ENCODE measurements around the gene FASTK.
"Not testable (repeated sequence)": the region's sequence is repeated elsewhere in the genome, so short reads cannot be mapped to it uniquely, and the experiment has no call there.

FASTK gene

GRCh38 chr7:151053751-151054150 lies 26.9 kb downstream of the FASTK start:
- in situ Hi-C loops (cut with MboI; ENCODE audit: low sequenced_read_pairs), result no loop called here

- in situ Hi-C loops (cut with MboI; ENCODE audit: low sequenced_read_pairs), result no loop called here
These were observed 27.5 kb downstream of the FASTK start for GRCh38 chr7:151053096-151053495.

- in situ Hi-C loops (cut with MboI; ENCODE audit: low sequenced_read_pairs), result no loop called here
These were observed 29.5 kb downstream of the FASTK start for GRCh38 chr7:151051108-151051507.

DNA sequence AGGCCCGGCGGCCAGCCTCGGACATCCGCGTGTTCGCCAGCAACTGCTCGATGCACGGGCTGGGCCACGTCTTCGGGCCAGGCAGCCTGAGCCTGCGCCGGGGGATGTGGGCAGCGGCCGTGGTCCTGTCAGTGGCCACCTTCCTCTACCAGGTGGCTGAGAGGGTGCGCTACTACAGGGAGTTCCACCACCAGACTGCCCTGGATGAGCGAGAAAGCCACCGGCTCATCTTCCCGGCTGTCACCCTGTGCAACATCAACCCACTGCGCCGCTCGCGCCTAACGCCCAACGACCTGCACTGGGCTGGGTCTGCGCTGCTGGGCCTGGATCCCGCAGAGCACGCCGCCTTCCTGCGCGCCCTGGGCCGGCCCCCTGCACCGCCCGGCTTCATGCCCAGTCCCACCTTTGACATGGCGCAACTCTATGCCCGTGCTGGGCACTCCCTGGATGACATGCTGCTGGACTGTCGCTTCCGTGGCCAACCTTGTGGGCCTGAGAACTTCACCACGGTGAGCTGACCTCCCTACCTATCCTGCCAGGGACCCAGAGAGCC lies 31.6 kb downstream of the FASTK start:
- in situ Hi-C loops (cut with MboI; ENCODE audit: low sequenced_read_pairs), result no loop called here

- in situ Hi-C loops (cut with MboI; ENCODE audit: low sequenced_read_pairs), result no loop called here
These were observed 32.4 kb downstream of the FASTK start, which contains the start of gene ASIC3 for GRCh38 chr7:151047976-151048815. Gene ASIC3, plus strand, starts transcription at chr7:151048531. Its CDS starts 355 bp downstream, at chr7:151048886.

DNA sequence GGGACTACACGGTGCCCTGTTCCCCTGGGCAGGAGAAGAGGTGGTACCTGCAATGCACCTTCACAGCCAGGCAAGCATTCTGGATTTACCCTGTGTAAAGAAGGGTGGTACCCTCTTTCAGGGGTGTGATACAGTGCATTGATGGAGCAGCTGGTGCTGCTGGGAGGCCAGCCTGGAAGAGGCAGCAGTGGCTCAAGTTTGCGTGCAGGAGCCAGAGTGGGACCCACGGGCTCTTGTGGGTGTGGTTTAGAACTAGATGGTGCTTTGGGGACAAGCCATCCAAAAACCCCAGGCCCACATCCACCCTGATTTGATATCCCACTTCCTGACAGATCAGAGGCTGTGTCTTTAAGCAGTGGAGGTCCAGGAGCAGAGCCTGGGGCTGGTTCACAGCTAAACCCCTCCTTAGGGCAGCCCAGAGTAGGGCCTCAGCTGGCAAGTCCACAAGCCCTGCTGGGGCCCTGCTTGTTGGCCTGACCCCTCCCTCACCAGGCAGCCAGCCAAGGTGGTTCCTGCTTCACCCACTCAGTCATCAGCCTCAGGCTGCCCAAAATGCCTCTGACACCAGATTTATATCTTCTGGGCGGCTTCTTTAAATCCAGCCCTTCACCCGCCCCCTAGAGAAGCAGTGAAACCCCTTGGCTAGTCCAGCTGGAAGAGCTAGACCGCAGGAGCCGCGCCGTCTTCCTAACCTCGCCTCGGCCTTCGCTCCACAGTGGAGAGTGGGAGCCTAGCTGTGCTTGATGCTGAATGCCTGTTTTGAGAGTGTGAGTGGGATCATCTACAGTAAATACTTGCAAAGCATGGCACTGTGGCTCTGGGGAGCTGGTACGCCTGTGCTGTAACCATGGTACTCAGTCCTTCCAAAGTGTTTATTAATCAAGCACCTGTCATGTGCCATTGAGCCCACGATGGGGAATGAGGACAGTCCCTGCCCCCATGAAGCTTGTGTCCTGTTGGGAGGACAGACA lies 33.7 kb downstream of the FASTK start:
- in situ Hi-C loops (cut with MboI; ENCODE audit: low sequenced_read_pairs), result no loop called here

DNA sequence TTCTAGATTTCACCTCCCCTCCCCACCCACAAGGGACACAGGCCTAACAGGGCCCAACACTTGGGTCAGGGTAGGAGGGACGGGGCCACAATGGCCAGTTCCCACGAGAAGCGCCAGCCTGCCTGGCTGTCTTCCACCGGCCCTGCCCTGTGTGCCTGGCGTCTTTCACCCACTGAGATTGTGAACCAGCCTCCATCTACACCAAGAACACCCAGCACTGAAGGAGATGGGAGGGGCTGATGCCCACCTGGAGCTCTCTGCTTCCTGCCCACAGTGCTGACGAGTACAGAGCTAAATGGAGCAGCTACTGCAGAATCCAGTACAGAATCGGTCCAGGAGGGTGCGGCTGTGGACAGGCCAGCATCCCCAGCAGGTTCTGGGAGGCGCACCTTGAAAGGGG lies 34.6 kb downstream of the FASTK start:
- in situ Hi-C loops (cut with MboI; ENCODE audit: low sequenced_read_pairs), result no loop called here

- in situ Hi-C loops (cut with MboI; ENCODE audit: low sequenced_read_pairs), result no loop called here
These were observed 35.3 kb downstream of the FASTK start for GRCh38 chr7:151045262-151045661.

DNA sequence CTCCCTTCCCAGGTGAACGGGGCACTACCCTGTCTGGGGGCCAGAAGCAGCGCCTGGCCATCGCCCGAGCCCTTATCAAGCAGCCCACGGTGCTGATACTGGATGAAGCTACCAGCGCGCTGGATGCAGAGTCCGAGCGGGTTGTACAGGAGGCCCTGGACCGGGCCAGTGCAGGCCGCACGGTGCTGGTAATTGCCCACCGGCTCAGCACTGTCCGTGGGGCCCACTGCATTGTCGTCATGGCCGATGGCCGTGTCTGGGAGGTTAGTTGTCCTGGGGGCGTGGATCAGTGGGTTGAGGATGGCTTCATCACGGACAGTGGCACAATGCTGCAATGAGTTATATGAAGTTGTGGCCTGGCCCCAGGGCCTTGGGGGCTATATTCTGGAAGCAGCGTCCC lies 36.6 kb downstream of the FASTK start:
- in situ Hi-C loops (cut with MboI; ENCODE audit: low sequenced_read_pairs), result no loop called here

DNA sequence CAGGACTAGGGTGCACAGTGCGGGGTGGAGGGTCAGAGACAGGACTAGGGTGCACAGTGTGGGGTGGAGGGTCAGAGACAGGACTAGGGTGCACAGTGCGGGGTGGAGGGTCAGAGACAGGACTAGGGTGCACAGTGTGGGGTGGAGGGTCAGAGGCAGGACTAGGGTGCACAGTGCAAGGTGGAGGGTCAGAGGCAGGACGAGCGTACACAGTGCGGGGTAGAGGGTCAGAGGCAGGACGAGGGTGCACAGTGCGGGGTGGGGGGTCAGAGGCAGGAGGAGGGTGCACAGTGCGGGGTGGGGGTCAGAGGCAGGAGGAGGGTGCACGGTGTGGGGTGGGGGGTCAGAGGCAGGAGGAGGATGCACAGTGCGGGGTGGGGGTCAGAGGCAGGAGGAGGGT lies 37.2 kb downstream of the FASTK start:
- in situ Hi-C loops (cut with MboI; ENCODE audit: low sequenced_read_pairs), result not testable (repeated sequence)

- in situ Hi-C loops (cut with MboI; ENCODE audit: low sequenced_read_pairs), result no loop called here
These were observed 39.8 kb downstream of the FASTK start for GRCh38 chr7:151040616-151041375.

DNA sequence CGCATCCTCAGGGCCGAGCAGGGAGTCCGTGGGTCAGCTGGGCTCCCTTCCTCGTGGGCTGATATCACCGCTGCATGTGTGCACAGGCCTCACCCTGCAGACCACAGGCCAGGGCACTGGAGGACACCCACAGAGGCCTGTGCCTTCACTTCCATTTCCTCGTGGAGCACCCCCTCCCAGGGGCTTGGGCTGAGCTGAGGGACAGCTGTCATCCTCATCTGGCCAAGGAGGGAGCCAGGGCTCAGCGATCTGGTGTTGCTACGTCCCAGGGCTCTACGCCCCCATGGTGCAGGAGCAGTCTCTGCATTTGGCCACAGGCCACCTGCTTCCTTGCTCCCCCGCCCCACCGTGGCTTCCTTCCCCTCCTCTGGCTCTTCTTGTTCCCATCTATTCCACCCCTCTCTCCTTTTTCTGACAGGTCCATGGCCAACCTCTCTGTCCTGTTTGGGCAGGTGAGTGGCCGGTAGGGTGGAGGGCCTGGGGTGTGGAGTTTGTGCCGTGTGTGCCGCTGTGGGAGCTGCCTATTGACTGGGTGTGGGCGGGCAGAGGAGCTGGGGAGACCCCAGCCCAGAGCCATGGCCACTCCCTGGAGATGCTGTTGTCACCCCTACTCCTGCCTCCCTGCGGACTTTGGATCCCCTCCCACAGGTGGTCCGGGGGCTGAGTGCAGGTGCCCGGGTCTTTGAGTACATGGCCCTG lies 40.6 kb downstream of the FASTK start:
- in situ Hi-C loops (cut with MboI; ENCODE audit: low sequenced_read_pairs), result no loop called here

- in situ Hi-C loops (cut with MboI; ENCODE audit: low sequenced_read_pairs), result no loop called here
These were observed 41.4 kb downstream of the FASTK start for GRCh38 chr7:151038951-151039849.

- in situ Hi-C loops (cut with MboI; ENCODE audit: low sequenced_read_pairs), result no loop called here
These were observed 44.7 kb downstream of the FASTK start for GRCh38 chr7:151035902-151036301.

- in situ Hi-C loops (cut with MboI; ENCODE audit: low sequenced_read_pairs), result no loop called here
These were observed 45.4 kb downstream of the FASTK start for GRCh38 chr7:151035026-151035717.

DNA sequence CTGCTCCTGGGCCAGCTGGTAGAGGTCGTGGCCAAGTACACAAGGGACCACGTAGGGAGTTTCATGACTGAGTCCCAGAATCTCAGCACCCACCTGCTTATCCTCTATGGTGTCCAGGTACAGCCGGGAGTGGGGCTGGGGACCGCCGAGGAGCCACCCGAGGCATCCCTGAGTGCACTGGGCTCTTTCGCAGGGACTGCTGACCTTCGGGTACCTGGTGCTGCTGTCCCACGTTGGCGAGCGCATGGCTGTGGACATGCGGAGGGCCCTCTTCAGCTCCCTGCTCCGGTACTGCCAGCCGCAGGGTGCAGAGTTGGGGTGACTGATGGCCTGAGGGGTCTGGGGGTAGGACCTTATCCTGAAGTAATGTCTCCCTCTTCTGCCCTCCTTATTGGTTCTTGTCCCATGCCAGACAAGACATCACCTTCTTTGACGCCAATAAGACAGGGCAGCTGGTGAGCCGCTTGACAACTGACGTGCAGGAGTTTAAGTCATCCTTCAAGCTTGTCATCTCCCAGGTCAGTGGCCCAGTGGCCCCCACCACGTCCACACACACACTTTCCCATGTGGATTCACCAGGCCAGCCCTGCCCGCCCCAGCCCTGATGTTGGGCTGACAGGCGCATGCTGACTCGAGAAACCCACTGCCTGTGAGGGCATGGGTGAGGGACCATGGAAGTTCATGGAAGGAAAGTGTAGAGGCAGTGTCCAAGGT lies 46.1 kb downstream of the FASTK start:
- in situ Hi-C loops (cut with MboI; ENCODE audit: low sequenced_read_pairs), result no loop called here

DNA sequence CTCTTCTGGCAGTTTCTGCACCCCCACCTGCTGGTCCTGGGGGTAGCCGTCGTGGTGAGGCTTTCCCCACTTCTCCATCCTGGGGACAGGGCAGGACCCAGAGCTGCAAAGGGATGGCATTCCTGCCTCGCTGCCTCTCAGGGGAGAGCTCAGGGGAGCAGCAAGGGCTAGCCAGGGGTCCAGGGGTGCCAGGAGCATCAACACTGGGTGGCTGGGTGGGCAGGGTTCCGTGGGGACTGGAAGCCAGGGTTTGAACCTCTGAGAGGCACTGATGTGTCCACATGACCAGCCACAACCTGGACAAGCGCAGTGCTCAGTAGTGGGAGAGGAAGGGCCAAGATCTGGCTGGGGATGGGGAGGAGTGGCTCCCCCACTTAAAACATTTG lies 46.8 kb downstream of the FASTK start:
- in situ Hi-C loops (cut with MboI; ENCODE audit: low sequenced_read_pairs), result no loop called here
